ENCODE results near the gene TUBA3D. TPM values are rescaled to one million over a fixed set of nuclear protein-coding genes. Genes with fewer than 3 reads are reported as not detected.

The TUBA3D gene
- total RNA-seq (2022; extraction: Qiagen RNA extraction; ENCODE audit: low read depth) = not detected in 5 replicates

DNA sequence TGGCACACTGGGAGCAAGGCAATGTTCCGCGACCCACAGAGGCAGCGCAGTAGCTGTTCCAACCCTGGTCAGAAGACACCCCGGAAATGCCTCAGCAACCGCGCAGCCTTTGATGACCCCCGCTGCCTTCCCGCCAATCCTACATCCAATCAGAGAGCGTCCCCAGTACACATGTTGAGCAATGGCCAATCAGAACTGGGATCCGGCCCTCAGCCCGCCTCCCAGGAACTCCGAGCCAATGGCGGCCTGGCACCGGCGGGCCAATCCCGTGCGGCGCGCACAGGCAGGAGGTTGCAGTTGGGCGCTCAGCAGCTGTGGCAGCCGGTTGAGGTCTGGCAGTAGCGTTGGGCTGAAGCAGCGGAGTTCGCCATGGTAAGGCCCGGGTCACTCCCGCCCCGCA is at the start of gene TUBA3D:
Gene TUBA3D (plus strand): TSS at position 289 of the 400 bp plus-strand sequence. CDS start 81 bp downstream, at position 370.

GRCh38 chr2:131492015-131492417 is 16.1 kb downstream of the TUBA3D start, which contains the start of gene MZT2A:
Gene MZT2A, minus strand, starts transcription at chr2:131492397. Its CDS starts 21 bp downstream, at chr2:131492376.

DNA sequence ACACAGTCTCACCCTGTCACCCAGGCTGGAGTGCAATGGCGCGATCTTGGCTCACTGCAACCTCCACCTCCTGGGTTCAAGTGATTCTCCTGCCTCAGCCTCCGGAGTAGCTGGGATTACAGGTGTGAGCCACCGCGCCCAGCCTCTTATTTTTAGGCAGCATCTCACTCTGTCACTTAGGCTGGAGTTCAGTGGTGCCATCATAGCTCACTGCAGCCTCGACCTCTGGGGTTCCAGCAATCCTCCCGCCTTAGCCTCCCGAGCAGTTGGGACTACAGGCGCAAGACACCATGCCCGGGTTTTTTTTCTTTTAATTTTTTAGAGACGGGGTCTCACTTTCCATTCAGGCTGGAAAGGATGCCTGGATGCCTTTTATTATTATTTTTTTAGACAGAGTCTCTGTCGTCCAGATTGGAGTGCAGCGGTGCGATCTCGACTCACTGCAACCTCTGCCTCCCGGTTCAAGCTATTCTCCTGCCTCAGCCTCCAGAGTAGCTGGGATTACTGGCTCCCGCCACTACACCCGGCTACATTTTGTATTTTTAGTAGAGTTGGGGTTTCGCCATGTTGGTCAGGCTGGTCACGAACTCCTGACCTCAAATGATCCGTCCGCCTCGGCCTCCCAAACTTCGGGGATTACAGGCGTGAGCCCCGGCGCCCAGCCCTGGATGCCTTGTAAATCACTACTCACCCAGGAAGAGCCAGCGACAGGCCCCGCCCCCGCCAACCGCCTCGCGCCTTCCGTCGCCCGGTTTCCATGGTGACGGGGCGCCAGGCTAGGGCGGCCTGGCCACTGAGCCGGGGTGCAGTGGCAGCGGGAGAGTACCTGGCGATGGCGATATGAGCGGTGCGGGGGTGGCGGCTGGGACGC is 51.4 kb downstream of the TUBA3D start, which contains the start of gene CCDC74A:
Gene CCDC74A (plus strand): TSS at position 758 of the 871 bp plus-strand sequence. CDS start 83 bp downstream, at position 841.

Other genes starting within 250 kb of the TUBA3D start
- gene RAB6D, start 112.0 kb upstream of the TUBA3D start, total RNA-seq (2022; extraction: Qiagen RNA extraction; ENCODE audit: low read depth) = 0.02 TPM in 1 of 5 replicates, not detected in the others
- gene MZT2A, start 16.3 kb downstream of the TUBA3D start, total RNA-seq (2022; extraction: Qiagen RNA extraction; ENCODE audit: low read depth) = 116 to 187 TPM (median 178 TPM) in 5 replicates
- gene CCDC74A, start 51.8 kb downstream of the TUBA3D start, total RNA-seq (2022; extraction: Qiagen RNA extraction; ENCODE audit: low read depth) = 11.3 to 18.3 TPM (median 17.0 TPM) in 5 replicates